ENCODE data around the gene PRPH. TPM values are rescaled to one million over a fixed set of nuclear protein-coding genes. Genes with fewer than 3 reads are reported as not detected.

The PRPH gene
- total and polyA plus RNA-seq, 9 of the 15 experiments (the other 6 are each of a cell fraction or from before 2014, with no cell fraction given), result 0.27 to 1.9 (median 1.3) TPM; not detected in 1

- TF ChIP-seq CREB5 (CRISPR knock-in tag; IDR thresholded peaks at IDR 0.05) (no peak), JUN (IDR thresholded peaks at IDR 0.05; ENCODE audit: borderline replicate concordance, low read depth, low read length) (0 out of 2 replicates have a peak, but pooled peaks have one; percentile 13), JUN (CRISPR knock-in tag; IDR thresholded peaks at IDR 0.05; ENCODE audit: borderline replicate concordance) (no peak), ZBTB8A (IDR thresholded peaks at IDR 0.05; ENCODE audit: partially characterized antibody) (no peak), NEUROD1 (IDR thresholded peaks at IDR 0.05; ENCODE audit: borderline replicate concordance, low read depth, low read length, partially characterized antibody) (no peak), CEBPB (tag; IDR thresholded peaks at IDR 0.05) (peak; percentile 76), ZNF133 (CRISPR knock-in tag; IDR thresholded peaks at IDR 0.05) (no peak), MYC (IDR thresholded peaks at IDR 0.05; ENCODE audit: low read depth, low read length) (peak; percentile 15; the same call in 1 of the 2 replicates), MYC (CRISPR knock-in tag; IDR thresholded peaks at IDR 0.05; ENCODE audit: borderline replicate concordance, low read depth) (no peak), NR2C2 (CRISPR knock-in tag; IDR thresholded peaks at IDR 0.05) (no peak), NR2C2 (tag; IDR thresholded peaks at IDR 0.05) (no peak), ZNF253 (CRISPR knock-in tag; conservative IDR thresholded peaks at IDR 0.05) (no peak), HDAC2 (IDR thresholded peaks at IDR 0.05) (no peak), CEBPG (CRISPR knock-in tag; IDR thresholded peaks at IDR 0.05) (peak; percentile 57; the same call in 1 of the 2 replicates), CEBPG (tag; conservative IDR thresholded peaks at IDR 0.05 in 1 of 2, IDR thresholded peaks at IDR 0.05 in 1 of 2) (0 out of 4 replicates have a peak, but pooled peaks of 1 of the 2 experiments have one; percentile 24), E2F8 (IDR thresholded peaks at IDR 0.05; ENCODE audit: low read depth, partially characterized antibody) (no peak)
Observed at GRCh38 chr12:49279706-49280159, 15.2 kb upstream of the PRPH start (continued).

Measured in K562 (cell line).